GM12878 (cell line): Measurements from ENCODE around the gene ATP2C1. TPM values are rescaled to one million over a fixed set of nuclear protein-coding genes. Genes with fewer than 3 reads are reported as not detected.

Source experiments
- ATAC-seq: fragments of 200-7000 bp; cut with Tn5 transposase; 3 replicates; pipeline ENCODE4 v1.9.1; 2020; ENCODE audit warnings: mild to moderate bottlenecking, moderate library complexity
- BruUV-seq: library from RNA; stranded (reverse); fragments of 400-500 nt; replicated peaks from 2 replicates; lab custom pipeline; 2021; lab: Mats Ljungman, UMichigan
- CTCF ChIA-PET: fragments of 300-600 bp; sonication (Branson Sonifier 250); formaldehyde crosslinking; extraction: SDS; loops from one replicate; lab custom pipeline; 2021; ENCODE audit warnings: inconsistent platforms; lab: Yijun Ruan, JAX
- POLR2A ChIA-PET: fragments of 350-600 bp; formaldehyde crosslinking; extraction: SDS; loops from one replicate; lab custom pipeline; 2021; ENCODE audit warnings: inconsistent platforms; lab: Charles Lee
- RAD21 ChIA-PET: fragments of 300-600 bp; sonication (Branson Sonifier 250); formaldehyde crosslinking; loops from one replicate; lab custom pipeline; 2023; ENCODE audit warnings: antibody characterized with exemption; ENCODE audit not compliant: unreplicated experiment; lab: Charles Lee
- SMC1A ChIA-PET: fragments of 300-600 bp; sonication (Branson Sonifier 250); formaldehyde crosslinking; loops from one replicate; lab custom pipeline; 2023; ENCODE audit not compliant: unreplicated experiment, uncharacterized antibody; lab: Charles Lee
- DNase-seq: peaks from one replicate; pipeline ENCODE4 v3.0.0-alpha.2; 2011; ENCODE audit warnings: low read depth, low spot score
- FAIRE-seq: peaks from 3 replicates; lab custom pipeline; 2011; peaks lifted over from hg19 to GRCh38; lab: Jason Lieb, UNC
- H2AFZ ChIP-seq: 2 replicates; pipeline ENCODE4 v1.6.0; 2011; ENCODE audit warnings: low read depth, low read length, control low read depth; ENCODE audit not compliant: control insufficient read depth
- H3K27ac ChIP-seq: 2 replicates; pipeline ENCODE4 v1.5.1; 2011; ENCODE audit warnings: control low read depth; ENCODE audit not compliant: control insufficient read depth, insufficient read depth
- H3K27me3 ChIP-seq, 2 experiments: replicated peaks in 1 of 2; 2 replicates each; pipeline versions ENCODE4 v1.6.0 to v1.6.1; 2011; ENCODE audit warnings: low read length in 1 of 2; ENCODE audit not compliant: control insufficient read depth in 2 of 2, insufficient read depth in 2 of 2
- H3K36me3 ChIP-seq, 2 experiments: 2 replicates each; pipeline ENCODE4 v1.5.1; 2011; ENCODE audit warnings: low read length in 1 of 2; ENCODE audit not compliant: control insufficient read depth in 2 of 2, insufficient read depth in 2 of 2
- H3K4me1 ChIP-seq: 2 replicates; pipeline ENCODE4 v1.6.1; 2011; ENCODE audit warnings: mild to moderate bottlenecking, low read length, moderate library complexity, mixed read lengths; ENCODE audit not compliant: control insufficient read depth, insufficient read depth
- H3K4me2 ChIP-seq: 2 replicates; pipeline ENCODE4 v1.6.0; 2011; ENCODE audit warnings: control low read depth; ENCODE audit not compliant: control insufficient read depth, insufficient read depth
- H3K4me3 ChIP-seq: fragments of 200-600 bp; sonication (generic); 2 replicates; pipeline ENCODE4 v1.5.1; 2016
- H3K79me2 ChIP-seq: 2 replicates; pipeline ENCODE4 v1.6.0; 2011; ENCODE audit warnings: low read length; ENCODE audit not compliant: control insufficient read depth, insufficient read depth
- H3K9ac ChIP-seq: 2 replicates; pipeline ENCODE4 v1.8.0; 2011; ENCODE audit warnings: low read length, control low read depth, mixed read lengths; ENCODE audit not compliant: control insufficient read depth, insufficient read depth
- H3K9me3 ChIP-seq: replicated peaks from 3 replicates; pipeline ENCODE4 v1.5.1; 2011; ENCODE audit warnings: mild to moderate bottlenecking, low read length; ENCODE audit not compliant: control insufficient read depth, insufficient read depth
- H4K20me1 ChIP-seq: 2 replicates; pipeline ENCODE4 v1.6.0; 2011; ENCODE audit not compliant: control insufficient read depth, insufficient read depth
- ASH2L ChIP-seq: fragments of 300-600, 200-600 bp; sonication (generic); IDR thresholded peaks from 2 replicates; pipeline ENCODE4 v1.6.1; 2017; ENCODE audit warnings: low read depth, mild to moderate bottlenecking, borderline replicate concordance
- ATF7 ChIP-seq: fragments of 450-650 bp; IDR thresholded peaks from 2 replicates; pipeline ENCODE4 v1.6.1; 2016; ENCODE audit warnings: low read depth, mild to moderate bottlenecking
- CHD4 ChIP-seq: fragments of 200-600 bp; sonication (generic); IDR thresholded peaks from 2 replicates; pipeline ENCODE4 v1.6.1; 2016; ENCODE audit warnings: mild to moderate bottlenecking
- E4F1 ChIP-seq: fragments of 450-650 bp; IDR thresholded peaks from 2 replicates; pipeline ENCODE4 v1.6.1; 2018; ENCODE audit warnings: borderline replicate concordance, mild to moderate bottlenecking; ENCODE audit not compliant: partially characterized antibody
- EGR1 ChIP-seq, 2 experiments: IDR thresholded peaks; 1 replicate in 1 of 2; 2 replicates in 1 of 2; pipeline ENCODE4 v1.6.1; 2011 to 2012; ENCODE audit warnings: low read depth in 2 of 2, low read length in 2 of 2, borderline replicate concordance in 1 of 2, mild to moderate bottlenecking in 1 of 2, moderate library complexity in 1 of 2
- HSF1 ChIP-seq: fragments of 150-350 bp; IDR thresholded peaks from 2 replicates; pipeline ENCODE4 v1.6.1; 2014; ENCODE audit warnings: mild to moderate bottlenecking, low read depth, low read length
- KLF5 ChIP-seq: fragments of 450-650 bp; IDR thresholded peaks from 2 replicates; pipeline ENCODE4 v1.6.1; 2014; ENCODE audit warnings: mild to moderate bottlenecking; ENCODE audit not compliant: partially characterized antibody
- MTA2 ChIP-seq: fragments of 450-650 bp; IDR thresholded peaks from 2 replicates; pipeline ENCODE4 v1.6.1; 2016; ENCODE audit warnings: low read depth, mild to moderate bottlenecking, moderate library complexity
- NRF1 ChIP-seq: conservative IDR thresholded peaks from 2 replicates; pipeline ENCODE4 v1.6.1; 2011; ENCODE audit warnings: mild to moderate bottlenecking, low read depth, low read length, improper control_type of control experiment
- TBL1XR1 ChIP-seq: IDR thresholded peaks from 2 replicates; pipeline ENCODE4 v1.6.1; 2012; ENCODE audit warnings: low read depth, low read length, improper control_type of control experiment
- WGBS: methylation state at CpG from one replicate; pipeline ENCODE4 v1.1.6; 2016; ENCODE audit warnings: low lambda C conversion rate; ENCODE audit not compliant: insufficient replicate concordance, insufficient coverage; ENCODE audit errors: missing lambda C conversion rate; 5-methylcytosine and 5-hydroxymethylcytosine counted together
- in situ Hi-C: fragments of 300-500 bp; cut with MboI; formaldehyde crosslinking; loops from 9 replicates; pipeline ENCODE4 v1.14.3; 2018; ENCODE audit warnings: mixed read lengths
- intact Hi-C: fragments of 100-400 bp; cut with micrococcal nuclease; formaldehyde crosslinking; loops from one replicate; pipeline ENCODE4 v1.14.2; 2022; ENCODE audit not compliant: unreplicated experiment
- polyA plus RNA-seq, 11 experiments: library from polyadenylated mRNA; depleted of rRNA in 4 of 11; unstranded in 6 of 11; stranded (reverse) in 5 of 11; fragments of >200 nt; fragmentation: Nextera tagmentation in 4 of 11; fragmentation: Illumina TruSeq in 1 of 11; extraction: Ambion mirVana in 4 of 11; extraction: Trizol in 1 of 11; gene quantifications; 1 replicate in 1 of 11; 2 replicates in 10 of 11; pipeline versions ENCODE4 v1.2.1 to v1.2.3, GENCODE V29; 2011 to 2016; ENCODE audit warnings: inconsistent platforms in 2 of 11, missing spikeins in 2 of 11, low read depth in 1 of 11
- total RNA-seq, 4 experiments: library from RNA; depleted of rRNA in 3 of 4; stranded (reverse); fragments of >200 nt in 3 of 4; fragmentation: Illumina TruSeq in 1 of 4; extraction: Trizol in 1 of 4; gene quantifications; 2 replicates each; pipeline versions ENCODE4 v1.2.1 to v1.2.3, GENCODE V29; 2013 to 2021

ATP2C1 gene
- total and polyA plus RNA-seq, 10 of the 15 experiments (the other 5 are each of a cell fraction or from before 2014, with no cell fraction given) = 20.6 to 116 (median 55.1) TPM

- in situ Hi-C loops (no loop called here), intact Hi-C loops (no loop called here)
- POLR2A ChIA-PET = no interaction called here
- H3K4me2 ChIP-seq = no peak overlapping the region
- WGBS = 98% methylated on average over 2 of the region's 2 CpGs
- SMC1A ChIA-PET = interaction anchor here (0.8 to 1.6 kb wide), 6 partner anchors 9 to 153 kb away, joined by 3 to 5 read pairs (median 3); no protein-coding TSS in a partner anchor
- H3K4me3 ChIP-seq = no peak overlapping the region
- RAD21 ChIA-PET = interaction anchor here (0.9 kb wide), 1 partner anchor 81 kb away, joined by 3 read pairs; no protein-coding TSS in a partner anchor
- H3K9me3 ChIP-seq = 0 out of 3 replicates have a peak, but pooled peaks cover 2% of the 10 kb centered on the region
- ATAC-seq (no peak), DNase-seq (no peak), FAIRE-seq (no peak)
- H3K27me3 ChIP-seq = no peaks in the 10 kb centered on the region
- H4K20me1 ChIP-seq = no peaks in the 10 kb centered on the region
- no peaks in the 10 kb centered on the region for H3K79me2 ChIP-seq
- no peak overlapping the region for H2AFZ ChIP-seq
- peaks cover 10 to 20% of the 10 kb centered on the region in 2 experiments; a peak in 3 of 4 replicates for H3K36me3 ChIP-seq
- BruUV-seq = TSS peak; percentile 51
- H3K9ac ChIP-seq = no peak overlapping the region
- TF ChIP-seq E4F1 (no peak), MTA2 (no peak), CHD4 (no peak), HSF1 (no peak), ATF7 (no peak), TBL1XR1 (no peak), ASH2L (no peak), NRF1 (no peak), EGR1 (IDR thresholded peaks at IDR 0.05; ENCODE audit: borderline replicate concordance in 1 of 2, low read depth in 2 of 2, low read length in 2 of 2) (no peak), KLF5 (no peak)
- H3K4me1 ChIP-seq = no peaks in the 10 kb centered on the region
- CTCF ChIA-PET = interaction anchor here (2.0 kb wide), 2 partner anchors 9 to 50 kb away, joined by 4 to 6 read pairs; no protein-coding TSS in a partner anchor
- no peak overlapping the region for H3K27ac ChIP-seq
These were observed 80.3 kb downstream of the ATP2C1 start for GRCh38 chr3:130974201-130974600.
